Liver (tissue), 9 donors: ENCODE data around the gene CDKL1. TPM values are rescaled to one million over a fixed set of nuclear protein-coding genes. Genes with fewer than 3 reads are reported as not detected.

Experiments used
- DNase-seq: peaks from one replicate; pipeline ENCODE4 v3.0.0-alpha.2; 2017; ENCODE audit warnings: low spot score
- H3K27ac ChIP-seq, 2 donors: one replicate each; pipeline ENCODE4 v1.7.0; 2013; ENCODE audit warnings: inconsistent platforms in 2 of 2, low read length in 2 of 2, control low read depth in 1 of 2, low read depth in 1 of 2, mild to moderate bottlenecking in 1 of 2
- H3K27me3 ChIP-seq, 4 donors: one replicate each; pipeline versions ENCODE4 v1.6.1 to v1.7.0; 2013; ENCODE audit warnings: low read length in 3 of 4, inconsistent platforms in 1 of 4, mild to moderate bottlenecking in 1 of 4, moderate library complexity in 1 of 4; ENCODE audit not compliant: control insufficient read depth in 4 of 4, insufficient read depth in 4 of 4
- H3K36me3 ChIP-seq, 4 donors: one replicate each; pipeline versions ENCODE4 v1.6.1 to v1.7.0; 2013; ENCODE audit warnings: low read length in 3 of 4, mild to moderate bottlenecking in 3 of 4, low read depth in 1 of 4, moderate library complexity in 1 of 4; ENCODE audit not compliant: control insufficient read depth in 4 of 4, insufficient read depth in 3 of 4
- H3K4me1 ChIP-seq, 4 donors: one replicate each; pipeline versions ENCODE4 v1.6.1 to v1.7.0; 2013; ENCODE audit warnings: low read length in 3 of 4, mild to moderate bottlenecking in 3 of 4, moderate library complexity in 1 of 4; ENCODE audit not compliant: control insufficient read depth in 4 of 4, insufficient read depth in 4 of 4
- H3K4me3 ChIP-seq, 3 donors: one replicate each; pipeline versions ENCODE4 v1.6.1 to v1.7.0; 2013; ENCODE audit warnings: low read length in 3 of 3, control low read depth in 1 of 3, low read depth in 1 of 3, mild to moderate bottlenecking in 1 of 3
- H3K9ac ChIP-seq, 2 donors: one replicate each; pipeline ENCODE4 v1.7.0; 2013; ENCODE audit warnings: low read length in 2 of 2, mild to moderate bottlenecking in 2 of 2, moderate library complexity in 2 of 2, control low read depth in 1 of 2, low read depth in 1 of 2
- H3K9me3 ChIP-seq, 4 donors: one replicate each; pipeline versions ENCODE4 v1.6.1 to v1.7.0; 2013; ENCODE audit warnings: low read length in 3 of 4; ENCODE audit not compliant: control insufficient read depth in 4 of 4
- FOXA1 ChIP-seq: IDR thresholded peaks from 2 replicates; pipeline ENCODE4 v1.6.1; 2016; ENCODE audit warnings: antibody characterized with exemption
- FOXA2 ChIP-seq: IDR thresholded peaks from 2 replicates; pipeline ENCODE4 v1.6.1; 2016; ENCODE audit warnings: antibody characterized with exemption
- GABPA ChIP-seq, 2 donors: IDR thresholded peaks in 1 of 2; conservative IDR thresholded peaks in 1 of 2; 2 replicates each; pipeline ENCODE4 v1.6.1; 2016; ENCODE audit warnings: antibody characterized with exemption in 2 of 2, mild to moderate bottlenecking in 1 of 2, moderate library complexity in 1 of 2
- HNF4A ChIP-seq, 2 donors: conservative IDR thresholded peaks; 2 replicates each; pipeline ENCODE4 v1.6.1; 2016; ENCODE audit warnings: antibody characterized with exemption in 2 of 2, mild to moderate bottlenecking in 2 of 2
- HNF4G ChIP-seq: IDR thresholded peaks from 2 replicates; pipeline ENCODE4 v1.6.1; 2016; ENCODE audit warnings: antibody characterized with exemption
- JUND ChIP-seq, 2 donors: IDR thresholded peaks; 2 replicates each; pipeline ENCODE4 v1.6.1; 2016; ENCODE audit warnings: antibody characterized with exemption in 2 of 2
- NR2F2 ChIP-seq: IDR thresholded peaks from 2 replicates; pipeline ENCODE4 v1.6.1; 2016; ENCODE audit warnings: antibody characterized with exemption
- RXRA ChIP-seq, 2 donors: IDR thresholded peaks; 2 replicates each; pipeline ENCODE4 v1.6.1; 2017 to 2018; ENCODE audit warnings: antibody characterized with exemption in 2 of 2, mild to moderate bottlenecking in 1 of 2
- TAF1 ChIP-seq: conservative IDR thresholded peaks from 2 replicates; pipeline ENCODE4 v1.6.1; 2016; ENCODE audit warnings: antibody characterized with exemption, mild to moderate bottlenecking
- WGBS: extraction: QIAGEN DNeasy Blood & Tissue Kit; methylation state at CpG from one replicate; pipeline ENCODE4 v1.1.7; 2013; 5-methylcytosine and 5-hydroxymethylcytosine counted together
- polyA plus RNA-seq, 2 donors: library from polyadenylated mRNA; stranded (reverse) in 1 of 2; unstranded in 1 of 2; fragments of 200-250 nt in 1 of 2; fragments of >200 nt in 1 of 2; fragmentation: Nextera tagmentation in 1 of 2; extraction: Ambion mirVana in 1 of 2; gene quantifications; one replicate each; pipeline versions ENCODE4 v1.2.1 to v1.2.3, GENCODE V29; 2013 to 2015
- total RNA-seq, 2 donors: library from RNA; depleted of rRNA; stranded (reverse); fragments of >200 nt; gene quantifications; one replicate each; pipeline ENCODE4 v1.2.3, GENCODE V29; 2014
- TF ChIP-seq, protein P1 (sequence below): IDR thresholded peaks from 2 replicates; pipeline ENCODE4 v1.6.1; 2016; ENCODE audit warnings: antibody characterized with exemption
- TF ChIP-seq, protein P2 (sequence below): IDR thresholded peaks from 2 replicates; pipeline ENCODE4 v1.6.1; 2016; ENCODE audit warnings: antibody characterized with exemption
- TF ChIP-seq, protein P3 (sequence below): IDR thresholded peaks from 2 replicates; pipeline ENCODE4 v1.6.1; 2016; ENCODE audit warnings: antibody characterized with exemption
- donor health status: healthy.
- donor health status: healthy.
- donor health status: healthy.
- donor health status: healthy.
- donor health status: healthy.

Gene CDKL1
- total and polyA plus RNA-seq, 4 donors, result 1.1 to 6.8 (median 2.1) TPM

DNA sequence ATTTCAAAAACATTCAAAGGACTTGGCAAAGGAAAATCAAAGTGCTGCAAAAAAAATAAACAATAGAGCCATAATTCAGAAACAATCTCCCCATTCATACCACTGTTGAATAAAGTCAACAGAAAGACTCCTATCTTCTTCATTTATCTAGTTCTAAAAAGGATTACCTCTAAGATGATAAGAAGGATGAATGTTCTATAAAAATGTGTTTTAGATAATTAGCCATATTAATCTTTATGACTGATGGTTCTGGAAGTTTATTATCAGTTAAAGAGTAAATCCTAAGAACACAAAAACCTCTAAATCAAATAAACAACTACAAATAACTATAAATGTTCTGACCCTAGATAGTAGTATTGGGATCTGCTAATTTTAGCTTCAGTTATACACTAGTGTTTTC is 37.8 kb upstream of the CDKL1 start (continued):
- TF ChIP-seq, protein P1, sequence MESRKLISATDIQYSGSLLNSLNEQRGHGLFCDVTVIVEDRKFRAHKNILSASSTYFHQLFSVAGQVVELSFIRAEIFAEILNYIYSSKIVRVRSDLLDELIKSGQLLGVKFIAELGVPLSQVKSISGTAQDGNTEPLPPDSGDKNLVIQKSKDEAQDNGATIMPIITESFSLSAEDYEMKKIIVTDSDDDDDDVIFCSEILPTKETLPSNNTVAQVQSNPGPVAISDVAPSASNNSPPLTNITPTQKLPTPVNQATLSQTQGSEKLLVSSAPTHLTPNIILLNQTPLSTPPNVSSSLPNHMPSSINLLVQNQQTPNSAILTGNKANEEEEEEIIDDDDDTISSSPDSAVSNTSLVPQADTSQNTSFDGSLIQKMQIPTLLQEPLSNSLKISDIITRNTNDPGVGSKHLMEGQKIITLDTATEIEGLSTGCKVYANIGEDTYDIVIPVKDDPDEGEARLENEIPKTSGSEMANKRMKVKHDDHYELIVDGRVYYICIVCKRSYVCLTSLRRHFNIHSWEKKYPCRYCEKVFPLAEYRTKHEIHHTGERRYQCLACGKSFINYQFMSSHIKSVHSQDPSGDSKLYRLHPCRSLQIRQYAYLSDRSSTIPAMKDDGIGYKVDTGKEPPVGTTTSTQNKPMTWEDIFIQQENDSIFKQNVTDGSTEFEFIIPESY, result no peak
- no peak for TF ChIP-seq HNF4G

DNA sequence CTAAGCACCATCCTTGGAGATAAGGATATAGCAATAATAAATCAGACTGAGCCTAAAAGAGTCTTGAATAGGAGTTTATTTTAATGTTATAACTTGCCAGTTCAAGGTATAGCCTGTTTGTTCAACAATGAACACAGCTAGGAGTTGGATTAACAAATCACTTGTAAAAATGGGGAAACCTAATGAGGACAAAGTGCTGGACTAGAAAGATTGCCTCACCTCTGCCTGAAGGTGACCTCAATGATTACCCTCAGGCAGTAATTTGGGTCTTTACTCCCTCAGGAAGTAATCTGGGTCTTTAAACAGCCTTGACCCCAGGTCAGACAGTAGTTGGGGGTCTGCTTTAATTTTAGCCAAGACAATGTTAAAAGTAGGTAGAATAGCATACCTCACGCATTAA is 35.5 kb upstream of the CDKL1 start:
- no peak overlapping the region for H3K9ac ChIP-seq
- DNase-seq, result no peak
- H3K27ac ChIP-seq, result no peak overlapping the region
- H3K9me3 ChIP-seq, result no peaks in the 10 kb centered on the region
- no peak overlapping the region for H3K4me3 ChIP-seq
- no peaks in the 10 kb centered on the region for H3K27me3 ChIP-seq
- H3K36me3 ChIP-seq, result peaks cover 4 to 16% (median 11%) of the 10 kb centered on the region in 4 donors
- H3K4me1 ChIP-seq, result no peaks in the 10 kb centered on the region
- WGBS, result 98% methylated on average over 1 of the region's 1 CpG
- TF ChIP-seq HNF4A (conservative IDR thresholded peaks at IDR 0.05) (peak; percentile 70 to 81), GABPA (IDR thresholded peaks at IDR 0.05 in 1 of 2, conservative IDR thresholded peaks at IDR 0.05 in 1 of 2) (no peak), RXRA (IDR thresholded peaks at IDR 0.05) (peak; percentile 25 to 29), HNF4G (peak; percentile 28)
- TF ChIP-seq, protein P1, result peak; percentile 27

DNA sequence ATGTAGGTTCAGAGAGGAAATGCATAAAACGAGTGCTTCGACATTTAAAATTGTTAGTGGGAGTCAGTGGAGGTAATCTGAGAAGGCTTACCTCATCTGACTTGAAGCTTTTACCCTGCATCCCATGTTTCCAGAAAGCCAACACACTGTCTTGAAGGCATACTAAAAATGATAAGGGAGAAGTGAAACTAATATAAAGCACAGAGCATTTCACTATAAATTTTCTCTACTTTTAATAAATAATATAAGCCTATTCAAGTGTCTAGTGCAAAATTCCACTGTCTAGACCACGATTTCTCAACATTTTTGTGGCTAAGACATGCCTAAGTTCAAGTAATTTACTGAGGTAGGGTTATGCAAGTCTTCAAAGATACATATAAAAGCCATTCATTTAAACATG is 29.1 kb upstream of the CDKL1 start:
- Histone ChIP-seq H3K27ac (no peak overlapping the region), H3K9me3 (no peaks in the 10 kb centered on the region), H3K4me3 (no peak overlapping the region), H3K36me3 (peaks cover 2 to 14% (median 7%) of the 10 kb centered on the region in 4 donors), H3K4me1 (no peaks in the 10 kb centered on the region), H3K27me3 (no peaks in the 10 kb centered on the region), H3K9ac (no peak overlapping the region)
- WGBS, result 94% methylated on average over 3 of the region's 3 CpGs
- DNase-seq, result no peak
- TF ChIP-seq, protein P2, sequence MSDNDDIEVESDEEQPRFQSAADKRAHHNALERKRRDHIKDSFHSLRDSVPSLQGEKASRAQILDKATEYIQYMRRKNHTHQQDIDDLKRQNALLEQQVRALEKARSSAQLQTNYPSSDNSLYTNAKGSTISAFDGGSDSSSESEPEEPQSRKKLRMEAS, result no peak

DNA sequence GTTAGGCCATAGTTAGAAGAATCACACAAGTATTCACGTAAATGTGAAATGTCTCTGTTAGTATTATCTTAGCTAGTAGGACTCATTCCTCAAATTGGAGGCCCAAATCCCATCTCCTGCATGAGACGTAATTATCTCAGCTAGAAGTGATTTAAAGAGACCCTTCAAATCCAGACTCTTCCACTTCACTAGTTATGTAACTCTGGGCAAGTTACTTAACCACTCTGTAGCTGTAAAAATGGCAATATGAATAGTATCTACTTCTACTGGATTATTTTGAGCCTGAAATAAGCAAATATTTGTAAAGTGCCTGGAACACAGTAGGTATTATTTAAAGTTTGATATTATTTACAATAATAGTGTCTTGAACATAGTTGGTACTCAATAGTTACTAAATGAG is 28.4 kb upstream of the CDKL1 start:
- no peak overlapping the region for H3K9ac ChIP-seq
- H3K27me3 ChIP-seq, result no peaks in the 10 kb centered on the region
- DNase-seq, result no peak
- peaks cover 2 to 16% (median 7%) of the 10 kb centered on the region in 4 donors for H3K36me3 ChIP-seq
- H3K27ac ChIP-seq, result no peak overlapping the region
- H3K4me1 ChIP-seq, result no peaks in the 10 kb centered on the region
- H3K9me3 ChIP-seq, result no peaks in the 10 kb centered on the region
- TF ChIP-seq TAF1, result no peak
- TF ChIP-seq, protein P3, sequence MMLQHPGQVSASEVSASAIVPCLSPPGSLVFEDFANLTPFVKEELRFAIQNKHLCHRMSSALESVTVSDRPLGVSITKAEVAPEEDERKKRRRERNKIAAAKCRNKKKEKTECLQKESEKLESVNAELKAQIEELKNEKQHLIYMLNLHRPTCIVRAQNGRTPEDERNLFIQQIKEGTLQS, result no peak
- TF ChIP-seq NR2F2, result no peak
- TF ChIP-seq FOXA2, result no peak
- TF ChIP-seq JUND (IDR thresholded peaks at IDR 0.05), result no peak
- TF ChIP-seq FOXA1, result no peak
- TF ChIP-seq, protein P2, result no peak
- WGBS, result 97% methylated on average over 2 of the region's 2 CpGs
- no peak overlapping the region for H3K4me3 ChIP-seq
